ENCODE data around the gene SMAD7.

DNA sequence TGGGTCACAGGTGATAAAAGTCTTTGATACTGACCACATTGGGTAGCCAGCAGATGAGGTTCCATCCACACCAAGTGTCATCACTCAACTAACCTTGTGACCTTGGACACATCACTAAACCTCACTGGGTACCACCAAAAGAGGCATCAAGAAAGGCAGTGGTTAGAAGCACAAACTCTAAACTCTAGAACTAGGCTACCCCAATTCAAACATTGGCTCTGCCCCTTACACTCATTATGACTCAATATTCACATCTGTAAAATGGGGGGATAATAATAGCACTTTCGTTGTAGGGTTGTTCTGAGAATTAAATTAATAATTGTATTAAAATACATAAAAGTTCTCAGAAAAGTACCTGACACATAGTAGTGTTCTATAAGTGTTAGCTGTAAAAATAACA, 15.8 kb upstream of the SMAD7 start:
- TF ChIP-seq EZH2 (IDR thresholded peaks at IDR 0.05; ENCODE audit: insufficient read depth, poor library complexity, severe bottlenecking) (no peak), EZH2phosphoT487 (IDR thresholded peaks at IDR 0.05; ENCODE audit: insufficient read depth, low read depth) (no peak)

Measured in GM23248 (cell line).